Gastroesophageal sphincter (tissue), 3 donors: ENCODE measurements around the gene KCNA1.

Experiments used
- CTCF ChIP-seq, 4 experiments: fragments of 200-600 bp in 2 of 4; fragments of 450-650 bp in 2 of 4; sonication (generic) in 1 of 4; IDR thresholded peaks; one replicate each; pipeline ENCODE4 v1.5.1; 2017 to 2019; ENCODE audit warnings: antibody characterized with exemption in 4 of 4, mild to moderate bottlenecking in 2 of 4, moderate library complexity in 2 of 4
- POLR2A ChIP-seq, 2 donors: fragments of 450-650 bp; IDR thresholded peaks; one replicate each; pipeline ENCODE4 v1.6.1; 2017; ENCODE audit warnings: antibody characterized with exemption in 2 of 2, mild to moderate bottlenecking in 2 of 2, moderate library complexity in 1 of 2

GRCh38 chr12:4943067-4943937, 33.6 kb downstream of the KCNA1 start:
- TF ChIP-seq POLR2A (IDR thresholded peaks at IDR 0.05), result no peak
- TF ChIP-seq CTCF (IDR thresholded peaks at IDR 0.05), result no peak
